ENCODE measurements around the gene DNPH1. TPM values are rescaled to one million over a fixed set of nuclear protein-coding genes. Genes with fewer than 3 reads are reported as not detected.

The DNPH1 gene, protein sequence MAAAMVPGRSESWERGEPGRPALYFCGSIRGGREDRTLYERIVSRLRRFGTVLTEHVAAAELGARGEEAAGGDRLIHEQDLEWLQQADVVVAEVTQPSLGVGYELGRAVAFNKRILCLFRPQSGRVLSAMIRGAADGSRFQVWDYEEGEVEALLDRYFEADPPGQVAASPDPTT
- total RNA-seq (20.1 TPM), polyA plus RNA-seq (ENCODE audit: insufficient read depth in 1 of 8, insufficient read length in 8 of 8, low replicate concordance in 1 of 8) (10 to 100 TPM; 24.1 to 32.0 (median 27.7) TPM)
- long read RNA-seq, donor 1, transcript DNPH1-201 (4 exons, 657 nt) = major isoform, 13 of 23 reads
- long read RNA-seq, donor 1, partial matches to known transcripts = 7 of 23 reads
- long read RNA-seq, donor 1, other reads (novel, unspliced or antisense) = 0 of 23 reads
- long read RNA-seq, donor 2 = 0 reads
- long read RNA-seq, donor 3, transcript DNPH1-201 (4 exons, 657 nt) = major isoform, 46 of 66 reads
- long read RNA-seq, donor 3, partial matches to known transcripts = 15 of 66 reads
- long read RNA-seq, donor 3, other reads (novel, unspliced or antisense) = 0 of 66 reads
- long read RNA-seq, donor 4, transcript DNPH1-201 (4 exons, 657 nt) = major isoform, 24 of 24 reads
- long read RNA-seq, donor 4, partial matches to known transcripts = 0 of 24 reads
- long read RNA-seq, donor 4, other reads (novel, unspliced or antisense) = 0 of 24 reads
- long read RNA-seq, donor 5, transcript DNPH1-202 (3 exons, 796 nt) = minor isoform, 12 of 122 reads
- long read RNA-seq, donor 5, transcript DNPH1-201 (4 exons, 657 nt) = major isoform, 79 of 122 reads
- long read RNA-seq, donor 5, partial matches to known transcripts = 28 of 122 reads
- long read RNA-seq, donor 5, other reads (novel, unspliced or antisense) = 0 of 122 reads
- long read RNA-seq, donor 6, transcript DNPH1-201 (4 exons, 657 nt) = major isoform, 62 of 92 reads
- long read RNA-seq, donor 6, transcript DNPH1-202 (3 exons, 796 nt) = minor isoform, 9 of 92 reads
- long read RNA-seq, donor 6, partial matches to known transcripts = 21 of 92 reads
- long read RNA-seq, donor 6, other reads (novel, unspliced or antisense) = 0 of 92 reads
- long read RNA-seq, donor 7, transcript DNPH1-201 (4 exons, 657 nt) = major isoform, 39 of 74 reads
- long read RNA-seq, donor 7, partial matches to known transcripts = 31 of 74 reads
- long read RNA-seq, donor 7, other reads (novel, unspliced or antisense) = 0 of 74 reads
- long read RNA-seq, donor 8, transcript DNPH1-201 (4 exons, 657 nt) = major isoform, 23 of 24 reads
- long read RNA-seq, donor 8, partial matches to known transcripts = 0 of 24 reads
- long read RNA-seq, donor 8, other reads (novel, unspliced or antisense) = 0 of 24 reads
- long read RNA-seq, donor 9, transcript DNPH1-201 (4 exons, 657 nt) = major isoform, 29 of 41 reads
- long read RNA-seq, donor 9, partial matches to known transcripts = 7 of 41 reads
- long read RNA-seq, donor 9, other reads (novel, unspliced or antisense) = 0 of 41 reads
- long read RNA-seq, donor 10, transcript DNPH1-201 (4 exons, 657 nt) = major isoform, 44 of 54 reads
- long read RNA-seq, donor 10, transcript DNPH1-202 (3 exons, 796 nt) = minor isoform, 5 of 54 reads
- long read RNA-seq, donor 10, partial matches to known transcripts = 5 of 54 reads
- long read RNA-seq, donor 10, other reads (novel, unspliced or antisense) = 0 of 54 reads
- long read RNA-seq, donor 11, transcript DNPH1-201 (4 exons, 657 nt) = major isoform, 23 of 40 reads
- long read RNA-seq, donor 11, partial matches to known transcripts = 15 of 40 reads
- long read RNA-seq, donor 11, other reads (novel, unspliced or antisense) = 0 of 40 reads

- Histone ChIP-seq H3K27ac (ENCODE audit: low read length) (peak within 1 kb of the TSS; percentile 15), H3K4me3 (ENCODE audit: low read length) (peak within 1 kb of the TSS; percentile 48), H3K27me3 (ENCODE audit: control insufficient read depth, insufficient read depth, low read length) (peaks cover 16% of the 10 kb centered on the region), H3K9me3 (replicated peaks; ENCODE audit: control insufficient read depth, low read depth, low read length) (no peaks in the 10 kb centered on the region), H3K4me1 (ENCODE audit: control insufficient read depth, insufficient read depth, low read length) (peaks cover 6% of the 10 kb centered on the region), H3K36me3 (ENCODE audit: control insufficient read depth, insufficient read depth, low read length) (peaks cover 5% of the 10 kb centered on the region)
- DNase-seq = peak; percentile 86
- WGBS (ENCODE audit: insufficient coverage) = under 1% methylated on average over 82 of the region's 82 CpGs
Measured at GRCh38 chr6:43228951-43229802, at the start of gene DNPH1. TSS of gene DNPH1 (minus strand) at chr6:43229481. CDS start at chr6:43229456, 25 bp downstream.

GRCh38 chr6:43278524-43279078, 49.3 kb upstream of the DNPH1 start:
- DNase-seq = no peak
- H3K4me3 ChIP-seq (ENCODE audit: low read length) = no peak overlapping the region
- 14% methylated on average over 1 of the region's 4 CpGs for WGBS (ENCODE audit: insufficient coverage)
- H3K9me3 ChIP-seq (replicated peaks; ENCODE audit: control insufficient read depth, low read depth, low read length) = no peaks in the 10 kb centered on the region
- peaks cover 10% of the 10 kb centered on the region for H3K4me1 ChIP-seq (ENCODE audit: control insufficient read depth, insufficient read depth, low read length)
- no peaks in the 10 kb centered on the region for H3K36me3 ChIP-seq (ENCODE audit: control insufficient read depth, insufficient read depth, low read length)
- peaks cover 58% of the 10 kb centered on the region for H3K27me3 ChIP-seq (ENCODE audit: control insufficient read depth, insufficient read depth, low read length)
- H3K27ac ChIP-seq (ENCODE audit: low read length) = no peak overlapping the region

DNA sequence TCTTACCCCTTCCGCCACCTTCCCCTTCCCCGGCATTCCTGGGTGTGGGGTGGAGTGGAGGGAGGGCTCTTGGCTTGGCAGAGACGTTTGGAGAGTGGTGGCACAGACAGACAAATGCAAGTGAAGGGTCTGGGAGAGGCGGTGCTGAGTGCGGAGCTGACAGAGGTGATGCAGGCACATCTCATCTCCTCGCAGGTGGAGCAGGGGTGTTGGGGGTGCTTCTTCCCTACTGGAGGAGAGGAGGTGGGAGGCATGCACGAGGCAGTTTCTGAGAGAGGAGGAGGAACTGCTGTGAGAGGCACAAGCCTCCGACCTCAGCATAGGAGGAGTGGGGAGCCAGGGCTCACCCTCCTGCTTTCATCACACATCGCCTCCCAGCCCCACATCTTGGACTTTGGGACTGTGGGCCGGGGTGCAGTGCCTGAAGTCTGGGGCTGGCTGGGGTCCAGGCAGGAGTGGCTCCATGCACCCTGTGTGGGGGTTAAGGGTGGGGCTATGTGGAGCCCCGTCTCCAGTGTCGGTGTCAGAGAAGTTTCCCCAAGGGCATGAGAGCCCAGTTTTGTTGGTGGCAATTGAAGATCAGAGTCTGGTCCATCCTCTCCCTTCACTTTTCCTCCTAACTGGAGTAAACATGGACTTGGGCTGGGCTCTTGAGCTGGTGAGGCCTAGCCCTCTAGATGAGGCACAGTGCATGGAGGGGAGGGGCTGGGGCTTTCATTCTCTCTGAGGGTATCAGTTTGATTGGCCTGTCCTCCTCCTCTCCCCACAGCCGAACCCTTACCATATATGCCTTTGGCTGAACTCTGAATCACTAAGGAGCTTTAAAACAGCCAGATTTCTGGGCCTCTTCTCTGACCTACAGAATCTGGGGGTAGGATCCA, 48.6 kb upstream of the DNPH1 start:
- no peak overlapping the region for H3K4me3 ChIP-seq (ENCODE audit: low read length)
- H3K36me3 ChIP-seq (ENCODE audit: control insufficient read depth, insufficient read depth, low read length) = no peaks in the 10 kb centered on the region
- no peak overlapping the region for H3K27ac ChIP-seq (ENCODE audit: low read length)
- H3K27me3 ChIP-seq (ENCODE audit: control insufficient read depth, insufficient read depth, low read length) = peaks cover 64% of the 10 kb centered on the region
- no peaks in the 10 kb centered on the region for H3K9me3 ChIP-seq (replicated peaks; ENCODE audit: control insufficient read depth, low read depth, low read length)
- no peak for DNase-seq
- peaks cover 10% of the 10 kb centered on the region for H3K4me1 ChIP-seq (ENCODE audit: control insufficient read depth, insufficient read depth, low read length)
- WGBS (ENCODE audit: insufficient coverage) = 70% methylated on average over 3 of the region's 13 CpGs

DNA sequence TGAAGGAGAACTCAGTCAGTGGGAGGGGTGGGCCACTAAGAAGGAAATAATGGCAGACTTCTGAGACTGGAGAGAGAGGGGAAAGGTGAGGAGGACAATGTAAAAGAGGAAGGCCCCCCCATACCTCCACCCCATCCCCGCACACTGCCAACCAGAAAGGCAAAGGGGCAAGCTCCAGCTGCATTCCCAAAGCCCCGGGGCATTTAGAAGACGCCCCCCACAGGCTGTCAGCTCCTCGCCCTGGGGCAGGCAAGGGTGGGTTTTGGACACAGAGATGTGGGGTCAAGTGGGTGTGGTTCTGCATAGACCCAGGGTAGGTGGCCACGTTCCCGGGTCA, 48.0 kb upstream of the DNPH1 start:
- H3K4me3 ChIP-seq (ENCODE audit: low read length) = no peak overlapping the region
- 100% methylated on average over 1 of the region's 6 CpGs for WGBS (ENCODE audit: insufficient coverage)

DNA sequence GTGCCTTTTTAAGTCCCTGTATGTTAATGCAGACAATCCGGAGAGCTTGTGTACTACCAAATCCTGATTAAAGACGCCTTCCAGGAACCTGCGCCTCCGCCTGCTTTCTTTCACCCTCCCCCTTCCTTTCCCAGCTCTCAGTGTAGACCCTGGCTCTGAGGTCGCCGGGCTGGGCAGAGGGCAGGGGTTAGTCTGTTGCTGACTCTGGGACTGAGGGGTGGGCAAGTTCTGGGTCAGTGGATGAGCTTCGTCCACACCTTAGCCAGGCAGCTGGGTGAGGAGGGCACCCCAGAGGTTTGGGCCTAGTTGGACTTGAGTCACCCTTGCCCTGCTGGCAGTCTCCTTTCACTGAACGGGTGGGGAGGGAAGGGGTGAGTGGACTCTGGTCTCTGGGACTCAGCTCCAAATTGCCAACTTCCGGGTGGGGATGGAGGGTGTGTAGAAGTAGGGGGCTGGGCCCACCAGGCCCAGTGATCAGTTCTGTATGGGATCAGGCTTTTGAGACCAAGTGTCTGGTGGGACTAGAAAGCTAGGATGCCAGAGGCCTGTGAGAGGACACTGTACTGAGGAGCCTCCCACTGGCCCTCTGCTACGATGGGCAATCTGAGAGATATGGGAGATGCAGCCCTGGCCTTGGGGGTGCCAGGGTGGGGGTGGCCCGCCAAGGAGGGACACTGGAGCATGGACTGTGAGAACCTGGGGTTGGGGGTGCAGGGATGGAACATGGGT, 47.5 kb upstream of the DNPH1 start:
- Histone ChIP-seq H3K9me3 (replicated peaks; ENCODE audit: control insufficient read depth, low read depth, low read length) (no peaks in the 10 kb centered on the region), H3K4me1 (ENCODE audit: control insufficient read depth, insufficient read depth, low read length) (peaks cover 10% of the 10 kb centered on the region), H3K27ac (ENCODE audit: low read length) (no peak overlapping the region), H3K36me3 (ENCODE audit: control insufficient read depth, insufficient read depth, low read length) (no peaks in the 10 kb centered on the region), H3K4me3 (ENCODE audit: low read length) (no peak overlapping the region), H3K27me3 (ENCODE audit: control insufficient read depth, insufficient read depth, low read length) (peaks cover 64% of the 10 kb centered on the region)
- 78% methylated on average over 4 of the region's 11 CpGs for WGBS (ENCODE audit: insufficient coverage)
- DNase-seq = no peak

More for the DNA sequence above, 48.0 kb upstream of the DNPH1 start:
- Histone ChIP-seq H3K27ac (ENCODE audit: low read length) (no peak overlapping the region), H3K4me1 (ENCODE audit: control insufficient read depth, insufficient read depth, low read length) (peaks cover 10% of the 10 kb centered on the region), H3K9me3 (replicated peaks; ENCODE audit: control insufficient read depth, low read depth, low read length) (no peaks in the 10 kb centered on the region), H3K36me3 (ENCODE audit: control insufficient read depth, insufficient read depth, low read length) (no peaks in the 10 kb centered on the region), H3K27me3 (ENCODE audit: control insufficient read depth, insufficient read depth, low read length) (peaks cover 66% of the 10 kb centered on the region)
- DNase-seq = no peak

DNA sequence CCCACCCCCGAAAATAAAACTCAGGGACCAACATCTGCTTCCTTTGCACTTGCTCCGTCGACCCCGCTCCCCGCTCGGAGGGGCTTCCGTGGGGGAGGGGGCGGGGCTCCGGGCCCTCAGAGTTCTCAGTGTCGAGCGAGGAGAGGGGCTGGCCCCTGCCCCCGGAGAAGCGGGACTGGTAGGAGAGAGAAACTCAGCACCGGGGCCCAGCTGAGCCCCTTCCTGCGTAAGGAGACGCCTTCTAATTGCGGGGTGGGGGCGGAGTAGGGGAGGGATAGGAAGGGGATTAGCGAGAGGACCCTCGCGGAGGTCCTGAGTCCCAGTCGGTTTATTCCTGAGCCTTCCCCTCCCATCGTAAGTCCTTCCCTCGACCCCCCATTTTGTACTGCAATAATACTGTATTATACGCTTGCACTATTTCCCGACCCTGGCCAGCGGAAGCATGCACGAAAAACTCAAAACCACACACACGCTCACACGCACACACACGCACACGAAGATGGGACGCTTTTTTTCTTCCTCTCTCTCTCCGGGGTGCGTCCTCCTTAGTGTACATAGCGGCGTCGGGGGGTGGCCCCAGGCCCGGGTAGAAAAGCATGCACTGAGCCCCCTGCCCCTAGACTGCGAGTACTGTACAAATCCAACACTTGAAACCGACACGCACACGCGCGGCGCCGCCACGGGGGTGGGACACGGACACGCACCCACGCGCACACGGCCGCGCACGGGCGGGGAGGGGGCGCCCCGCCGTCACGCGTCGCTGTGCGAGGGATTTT, 46.7 kb upstream of the DNPH1 start:
- Histone ChIP-seq H3K27me3 (ENCODE audit: control insufficient read depth, insufficient read depth, low read length) (peaks cover 62% of the 10 kb centered on the region), H3K9me3 (replicated peaks; ENCODE audit: control insufficient read depth, low read depth, low read length) (no peaks in the 10 kb centered on the region), H3K27ac (ENCODE audit: low read length) (no peak overlapping the region), H3K4me1 (ENCODE audit: control insufficient read depth, insufficient read depth, low read length) (peaks cover 10% of the 10 kb centered on the region), H3K4me3 (ENCODE audit: low read length) (peak overlapping the region; percentile 38), H3K36me3 (ENCODE audit: control insufficient read depth, insufficient read depth, low read length) (no peaks in the 10 kb centered on the region)
- peak; percentile 45 for DNase-seq
- WGBS (ENCODE audit: insufficient coverage) = 4% methylated on average over 36 of the region's 64 CpGs

DNA sequence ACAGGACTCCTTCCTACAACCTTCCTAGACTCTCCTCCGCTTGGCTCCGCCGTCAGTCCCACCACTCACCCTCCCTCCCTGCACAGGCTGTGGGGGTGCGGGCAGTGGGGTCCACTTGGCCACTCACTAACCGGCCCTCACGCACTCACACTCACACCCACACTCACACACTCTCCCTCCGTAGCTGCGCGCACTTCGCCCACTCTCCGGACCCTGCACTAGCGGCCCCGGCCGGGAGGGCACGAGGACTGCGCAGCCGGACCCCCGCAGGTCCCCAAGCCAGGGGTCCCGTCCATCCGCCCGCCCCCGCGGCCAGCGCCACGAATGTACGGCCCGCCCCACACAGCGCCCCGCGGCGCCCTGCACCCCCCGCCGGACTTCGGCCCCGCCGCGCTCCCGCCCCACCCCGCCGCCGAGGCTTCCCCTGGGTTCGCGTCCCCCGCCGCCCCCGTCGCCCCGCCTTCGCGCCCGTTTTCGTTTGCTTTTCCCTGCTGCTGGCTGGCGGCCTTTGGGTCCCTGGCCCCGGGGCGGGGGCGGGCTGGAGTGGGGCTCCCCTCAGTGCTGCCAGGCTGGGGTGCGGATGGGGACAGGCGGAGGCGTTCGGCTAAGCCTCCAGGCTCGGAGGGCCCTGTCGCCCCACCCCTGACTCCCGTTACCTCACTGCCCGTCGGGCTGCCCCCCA, 45.8 kb upstream of the DNPH1 start:
- Histone ChIP-seq H3K27ac (ENCODE audit: low read length) (no peak overlapping the region), H3K36me3 (ENCODE audit: control insufficient read depth, insufficient read depth, low read length) (no peaks in the 10 kb centered on the region), H3K9me3 (replicated peaks; ENCODE audit: control insufficient read depth, low read depth, low read length) (no peaks in the 10 kb centered on the region), H3K4me3 (ENCODE audit: low read length) (peak overlapping the region; percentile 38), H3K4me1 (ENCODE audit: control insufficient read depth, insufficient read depth, low read length) (peaks cover 10% of the 10 kb centered on the region), H3K27me3 (ENCODE audit: control insufficient read depth, insufficient read depth, low read length) (peaks cover 60% of the 10 kb centered on the region)
- WGBS (ENCODE audit: insufficient coverage) = under 1% methylated on average over 59 of the region's 65 CpGs
- no peak for DNase-seq
